ENCODE data around the gene PHLPP1.

- no peak for TF ChIP-seq POLR2A (IDR thresholded peaks at IDR 0.05)
- no peak for TF ChIP-seq CTCF (IDR thresholded peaks at IDR 0.05 in 8 of 11, conservative IDR thresholded peaks at IDR 0.05 in 3 of 11)
- no peak for TF ChIP-seq POLR2AphosphoS5 (IDR thresholded peaks at IDR 0.05)
Measured at GRCh38 chr18:62814132-62814759, 98.9 kb downstream of the PHLPP1 start.

Measured in spleen (tissue), 7 donors.